Amygdala (tissue), 56 donors: ENCODE results near the gene S100A16.
A peak's percentile ranks its signal among the peaks of the same experiment; 100 is the strongest.
"Not testable (repeated sequence)": the region's sequence is repeated elsewhere in the genome, so short reads cannot be mapped to it uniquely, and the experiment has no call there.

Experiments used
- DNase-seq, 56 donors: peaks; one replicate each; lab custom pipeline; 2025; lab: John Stamatoyannopoulos, UW

S100A16 gene

DNA sequence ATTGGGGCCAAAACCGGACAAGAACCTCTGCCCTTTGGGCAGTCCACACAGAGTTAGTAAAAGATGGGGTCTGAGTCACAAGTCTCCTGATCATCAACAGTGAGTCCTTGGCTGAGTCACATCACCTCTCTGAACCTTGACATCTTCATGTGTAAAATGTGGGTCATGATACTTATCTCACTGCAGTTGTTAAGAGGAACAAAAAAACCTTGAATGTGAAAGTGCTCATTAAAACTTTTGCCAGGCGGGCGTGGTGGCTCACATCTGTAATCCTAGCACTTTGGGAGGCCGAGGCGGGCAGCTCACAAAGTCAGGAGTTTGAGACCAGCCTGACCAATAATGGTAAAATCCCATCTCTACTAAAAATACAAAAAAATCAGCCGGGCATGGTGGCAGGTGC, 15.7 kb downstream of the S100A16 start:
- DNase-seq, result no peak

DNA sequence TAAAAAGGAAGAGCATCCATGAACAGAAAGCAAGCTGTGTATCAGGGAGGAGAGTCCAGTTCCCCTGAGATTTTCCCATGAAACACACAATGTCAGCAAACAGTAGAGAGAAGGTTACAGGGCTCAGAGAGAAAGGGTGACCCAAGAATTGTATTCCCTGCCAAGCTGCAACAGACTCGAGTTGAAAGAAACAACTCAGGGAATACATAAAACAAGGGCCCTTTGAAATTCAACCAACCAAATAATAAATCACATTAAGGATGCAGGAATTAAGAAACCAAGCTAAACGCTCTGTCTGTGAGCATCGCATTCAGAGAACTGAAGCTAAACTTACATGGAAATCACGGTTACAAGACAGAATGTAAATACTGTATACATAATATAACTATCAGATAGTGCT, 20.2 kb downstream of the S100A16 start:
- peak in 1 of 56 donors; percentile 27 for DNase-seq

DNA sequence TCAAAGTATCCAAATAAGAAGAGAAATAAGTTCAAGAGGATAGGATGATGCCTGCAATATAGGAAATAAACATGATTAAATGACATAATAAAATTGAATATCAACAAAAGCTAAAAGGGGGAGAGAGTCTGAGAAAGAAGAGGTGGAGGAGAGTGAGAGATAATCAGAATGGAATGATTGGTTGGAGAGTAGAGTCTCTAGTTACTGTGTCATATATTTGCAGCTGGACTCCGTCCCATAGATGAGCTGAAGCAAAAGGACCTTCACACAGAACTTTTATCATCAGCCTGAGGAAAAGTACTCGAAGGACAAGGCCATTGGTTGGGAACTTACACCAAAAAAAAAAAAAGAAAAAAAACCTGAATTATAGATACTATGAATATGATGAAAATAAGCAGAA, 24.5 kb downstream of the S100A16 start:
- DNase-seq, result no peak

DNA sequence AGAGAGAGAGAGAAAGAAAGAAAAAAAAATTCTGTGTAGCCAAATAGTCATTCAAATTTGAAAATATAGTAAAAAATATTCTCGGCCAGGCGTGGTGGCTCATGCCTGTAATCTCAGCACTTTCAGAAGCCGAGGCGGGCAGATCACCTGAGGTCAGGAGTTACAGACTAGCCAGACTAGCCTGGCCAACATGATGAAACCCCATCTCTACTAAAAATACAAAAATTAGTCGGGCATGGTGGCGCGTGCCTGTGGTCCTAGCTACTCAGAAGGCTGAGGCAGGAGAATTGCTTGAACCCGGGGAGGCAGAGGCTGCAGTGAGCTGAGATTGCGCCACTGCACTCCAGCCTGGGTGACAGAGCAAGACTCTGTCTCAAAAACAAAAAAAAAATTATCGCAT, 24.9 kb downstream of the S100A16 start:
- DNase-seq, result not testable (repeated sequence)

- DNase-seq, result no peak
These were observed 25.6 kb downstream of the S100A16 start for GRCh38 chr1:153587314-153587713.

GRCh38 chr1:153586347-153586746, 26.6 kb downstream of the S100A16 start:
- DNase-seq, result no peak

DNA sequence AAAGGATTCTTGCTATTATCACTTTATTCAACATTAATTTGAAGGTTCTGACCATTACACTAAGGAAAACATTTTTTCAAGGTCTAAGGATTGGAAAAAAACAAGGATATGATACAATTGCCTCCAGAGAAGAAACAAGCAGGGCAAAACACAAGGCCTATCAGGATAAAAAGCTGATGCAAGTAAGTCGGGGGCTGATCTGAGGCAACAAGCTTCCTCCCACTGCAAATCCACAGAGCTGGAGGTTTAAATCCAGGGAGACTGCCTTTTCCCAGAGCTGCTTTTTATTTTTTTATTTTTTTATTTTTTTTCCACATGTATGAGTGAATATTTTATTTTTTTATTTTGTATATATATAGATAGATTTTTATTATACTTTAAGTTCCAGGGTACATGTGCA, 27.9 kb downstream of the S100A16 start:
- no peak for DNase-seq

GRCh38 chr1:153583976-153584375, 29.0 kb downstream of the S100A16 start:
- DNase-seq, result no peak

DNA sequence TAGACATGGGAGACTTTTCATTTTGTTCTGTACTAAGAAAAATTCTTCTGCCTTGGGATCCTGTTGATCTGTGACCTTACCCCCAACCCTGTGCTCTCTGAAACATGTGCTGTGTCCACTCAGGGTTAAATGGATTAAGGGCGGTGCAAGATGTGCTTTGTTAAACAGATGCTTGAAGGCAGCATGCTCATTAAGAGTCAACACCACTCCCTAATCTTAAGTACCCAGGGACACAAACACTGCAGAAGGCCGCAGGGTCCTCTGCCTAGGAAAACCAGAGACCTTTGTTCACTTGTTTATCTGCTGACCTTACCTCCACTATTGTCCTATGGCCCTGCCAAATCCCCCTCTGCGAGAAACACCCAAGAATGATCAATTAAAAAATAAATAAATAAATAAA, 29.4 kb downstream of the S100A16 start:
- DNase-seq, result not testable (repeated sequence)

GRCh38 chr1:153582836-153583235, 30.1 kb downstream of the S100A16 start:
- DNase-seq, result not testable (repeated sequence)

DNA sequence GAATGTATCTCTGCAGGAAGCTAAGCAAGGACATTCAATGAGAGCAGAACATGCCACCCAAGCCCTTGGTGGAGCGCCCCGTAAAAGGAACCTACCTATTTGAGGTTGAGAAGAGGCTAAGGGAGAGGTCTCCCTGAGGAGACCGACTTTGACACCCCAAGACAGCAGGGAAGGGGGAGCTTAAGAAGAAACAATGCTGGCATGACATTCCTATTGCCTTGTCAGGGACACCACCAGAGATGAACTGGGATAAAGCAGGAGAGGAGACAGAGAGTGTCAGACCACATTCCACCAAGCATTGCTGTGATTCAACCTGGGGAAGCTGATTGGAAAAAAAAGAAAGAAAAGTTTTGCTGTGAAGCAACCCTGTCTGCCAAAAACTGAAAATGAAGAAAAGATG, 34.0 kb downstream of the S100A16 start:
- DNase-seq, result no peak

- no peak for DNase-seq
These were observed 34.4 kb downstream of the S100A16 start for GRCh38 chr1:153578490-153578889.

GRCh38 chr1:153577624-153578051, 35.3 kb downstream of the S100A16 start:
- peak in 21 of 56 donors; percentile 5 to 64 (median 29) for DNase-seq

DNA sequence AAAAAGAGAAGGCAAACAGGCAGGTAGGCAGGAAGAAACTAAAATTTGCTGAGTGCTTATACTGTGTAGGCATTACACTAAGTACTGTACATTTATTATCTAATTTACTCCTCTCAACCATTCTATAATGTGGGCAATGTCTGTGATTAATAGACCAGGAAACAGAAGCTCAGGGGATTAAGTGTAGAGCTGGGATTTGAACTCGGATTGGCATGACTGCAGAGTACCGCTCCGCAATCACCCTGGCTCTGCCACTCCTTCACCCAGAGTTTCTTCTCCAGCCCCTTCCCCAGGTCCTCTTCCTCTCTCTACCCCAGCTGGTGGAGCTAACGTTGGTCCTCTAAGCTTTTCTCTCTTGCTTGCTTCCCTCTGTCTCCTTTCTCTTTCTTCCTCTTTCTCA, 35.8 kb downstream of the S100A16 start:
- no peak for DNase-seq

DNA sequence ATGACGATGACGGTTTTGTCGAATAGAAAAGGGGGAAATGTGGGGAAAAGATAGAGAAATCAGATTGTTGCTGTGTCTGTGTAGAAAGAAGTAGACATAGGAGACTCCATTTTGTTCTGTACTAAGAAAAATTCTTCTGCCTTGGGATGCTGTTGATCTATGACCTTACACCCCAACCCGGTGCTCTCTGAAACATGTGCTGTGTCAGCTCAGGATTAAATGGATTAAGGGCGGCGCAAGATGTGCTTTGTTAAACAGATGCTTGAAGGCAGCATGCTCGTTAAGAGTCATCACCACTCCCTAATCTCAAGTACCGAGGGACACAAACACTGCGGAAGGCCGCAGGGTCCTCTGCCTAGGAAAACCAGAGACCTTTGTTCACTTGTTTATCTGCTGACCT, 37.4 kb downstream of the S100A16 start:
- not testable (repeated sequence) for DNase-seq

- not testable (repeated sequence) for DNase-seq
These were observed 37.9 kb downstream of the S100A16 start for GRCh38 chr1:153575081-153575491.

GRCh38 chr1:153573351-153573750, 39.6 kb downstream of the S100A16 start:
- no peak for DNase-seq

DNA sequence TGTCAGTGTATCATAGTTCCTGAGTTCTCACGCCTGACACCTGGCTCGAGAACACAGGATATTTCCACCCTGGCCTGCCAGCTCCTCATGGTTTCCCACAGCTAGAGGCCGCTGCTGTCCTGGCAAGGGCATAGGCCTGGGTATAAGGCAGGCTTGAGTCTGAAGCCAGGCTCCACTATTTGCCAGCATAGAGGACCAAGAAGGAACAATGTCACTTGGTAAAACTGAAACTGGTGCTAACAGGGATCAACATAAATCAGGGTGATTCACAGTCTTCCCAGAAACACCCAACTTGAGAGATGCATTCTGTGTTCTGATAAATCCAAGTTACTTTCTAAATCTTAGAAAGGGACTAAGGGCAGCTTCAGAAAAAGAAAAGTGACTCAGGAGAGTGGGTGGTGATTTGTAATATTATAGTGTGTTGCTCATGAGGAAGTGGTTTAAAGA, 40.3 kb downstream of the S100A16 start:
- DNase-seq, result peak in 52 of 56 donors; percentile 11 to 89 (median 66)

- no peak for DNase-seq
These were observed 41.2 kb downstream of the S100A16 start for GRCh38 chr1:153571706-153572105.

- no peak for DNase-seq
These were observed 42.1 kb downstream of the S100A16 start for GRCh38 chr1:153570874-153571273.

DNA sequence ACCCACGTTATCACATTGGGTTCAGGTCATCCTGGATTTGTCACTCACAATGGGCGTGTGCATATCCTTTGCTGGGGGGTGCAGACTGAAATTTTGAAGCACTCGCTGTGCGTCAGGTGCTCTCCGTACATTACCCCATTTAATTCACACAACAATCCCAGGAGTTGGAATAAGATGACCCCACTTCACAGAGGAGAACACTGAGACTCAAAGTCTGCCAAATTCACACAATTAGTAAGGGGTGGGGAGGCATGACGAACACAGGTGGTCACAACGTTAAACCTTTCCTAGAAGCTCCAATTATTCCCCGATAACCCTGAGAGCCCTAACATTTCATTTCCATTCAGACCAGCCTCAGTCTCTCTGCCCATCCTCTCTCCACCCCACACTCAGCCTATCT, 43.5 kb downstream of the S100A16 start:
- no peak for DNase-seq

DNA sequence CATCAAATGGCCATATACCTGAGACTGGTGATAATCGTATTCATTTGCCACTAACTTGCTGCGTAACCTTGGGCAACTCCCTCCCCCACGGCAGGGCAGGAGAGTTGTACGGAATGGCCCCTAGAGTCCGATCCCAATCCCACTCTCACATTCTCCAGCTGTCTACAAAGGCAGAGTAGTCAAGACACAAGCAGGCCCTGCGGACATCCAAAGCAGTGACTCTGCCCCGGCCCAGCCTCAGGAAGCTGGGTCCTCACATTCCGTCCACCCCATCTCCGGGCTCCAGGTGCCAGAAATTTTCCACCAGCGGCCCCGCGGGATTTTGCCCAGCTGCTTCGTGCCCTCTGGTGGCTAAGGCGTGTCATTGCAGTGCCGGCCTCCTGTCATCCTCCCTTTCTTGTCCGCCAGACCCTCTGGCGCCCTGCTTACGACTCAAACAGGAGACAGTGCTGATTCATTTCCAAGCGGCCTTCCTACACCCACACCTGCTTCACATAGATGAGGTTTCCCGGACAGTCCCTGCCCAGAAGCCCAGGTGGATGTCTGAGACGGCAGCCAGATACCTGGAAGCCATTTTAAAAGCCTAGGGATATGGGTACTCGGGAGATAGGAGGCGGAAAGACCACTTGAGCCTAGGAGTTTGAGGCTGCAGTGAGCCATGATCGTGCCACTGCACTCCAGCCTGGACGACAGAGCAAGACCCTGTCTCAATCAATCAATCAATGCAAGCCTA, 44.4 kb downstream of the S100A16 start:
- peak in 52 of 56 donors; percentile 22 to 88 (median 65) for DNase-seq
